ENCODE results near the gene HORMAD2. TPM values are rescaled to one million over a fixed set of nuclear protein-coding genes. Genes with fewer than 3 reads are reported as not detected.

The HORMAD2 gene
- total and polyA plus RNA-seq, 9 of the 15 experiments (the other 6 are each of a cell fraction or from before 2014, with no cell fraction given), result not detected

DNA sequence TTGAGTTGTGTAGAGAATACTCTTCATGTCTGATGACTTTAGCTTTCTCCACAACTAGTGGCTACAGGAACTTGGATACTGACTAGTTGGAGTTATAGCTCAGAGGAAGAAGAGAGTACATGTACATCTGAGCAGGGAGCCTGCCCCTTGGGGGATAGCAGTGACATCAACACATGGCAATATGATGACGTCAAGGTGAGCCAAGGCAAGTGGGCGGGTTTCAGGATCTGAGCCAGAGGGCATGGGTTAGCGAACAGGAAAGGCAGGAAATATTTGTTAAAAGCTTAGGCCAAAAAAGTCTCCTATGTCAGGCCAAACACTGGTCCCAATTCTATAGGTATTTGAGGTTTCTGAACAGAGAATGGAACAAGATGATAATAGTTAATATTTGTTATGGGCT is 42.0 kb upstream of the HORMAD2 start:
- FAIRE-seq (no peak), ATAC-seq (no peak), DNase-seq (ENCODE audit: extremely low read depth in 1 of 4, low spot score in 3 of 4) (no peak)
- intact Hi-C loops (cut with micrococcal nuclease) (no loop called here), in situ Hi-C loops (cut with MboI) (no loop called here)
- Histone ChIP-seq H3K27me3 (ENCODE audit: control insufficient read depth in 2 of 2, insufficient read depth in 2 of 2, low read length in 2 of 2) (peaks cover 7 to 29% of the 10 kb centered on the region in 2 experiments; a peak in 4 of 5 replicates), H3K27ac (ENCODE audit: extremely low read depth, low read depth, low read length) (no peak overlapping the region), H3K79me2 (ENCODE audit: control insufficient read depth, insufficient read depth, low read length) (no peaks in the 10 kb centered on the region), H2AFZ (ENCODE audit: low read depth, low read length) (no peak overlapping the region), H3K9ac (ENCODE audit: insufficient read depth in 1 of 2, low read depth in 2 of 2, low read length in 2 of 2) (no peak overlapping the region), H4K20me1 (replicated peaks; ENCODE audit: control insufficient read depth, insufficient read depth, low read length) (no peaks in the 10 kb centered on the region; the same call in 1 of the 2 replicates), H3K4me3 (no peak overlapping the region), H3K36me3 (ENCODE audit: control insufficient read depth, insufficient read depth, low read length) (no peaks in the 10 kb centered on the region), H3K9me1 (ENCODE audit: control insufficient read depth, insufficient read depth, low read length) (no peaks in the 10 kb centered on the region), H3K4me2 (ENCODE audit: insufficient read depth, low read length) (no peak overlapping the region), H3K9me3 (replicated peaks; ENCODE audit: control insufficient read depth, insufficient read depth, low read depth, low read length) (no peaks in the 10 kb centered on the region), H3K4me1 (replicated peaks in 1 of 2; ENCODE audit: control insufficient read depth in 2 of 2, insufficient read depth in 2 of 2, low read length in 2 of 2) (no peaks in the 10 kb centered on the region; a peak in 1 of 5 replicates)
- ChIA-PET POLR2A (no interaction called here), CTCF (ENCODE audit: low intra/inter-chr PET ratio) (no interaction called here)
- no TSS peak for BruUV-seq (replicated peaks)
- 19% methylated on average over 3 of the region's 3 CpGs for WGBS (ENCODE audit: insufficient coverage, low coverage, missing lambda C conversion rate)
- TF ChIP-seq SNRNP70 (optimal IDR thresholded peaks at IDR 0.05; ENCODE audit: low read depth, low read length) (no peak), RFX1 (IDR thresholded peaks at IDR 0.05) (no peak), PHB2 (IDR thresholded peaks at IDR 0.05; ENCODE audit: low read depth) (no peak), SIX5 (IDR thresholded peaks at IDR 0.05; ENCODE audit: borderline replicate concordance in 1 of 2, insufficient read depth in 1 of 2, low read depth in 1 of 2, low read length in 2 of 2) (no peak), ZFP36 (IDR thresholded peaks at IDR 0.05; ENCODE audit: low read depth, low read length, partially characterized antibody) (no peak), HDAC1 (IDR thresholded peaks at IDR 0.05) (no peak), MTA3 (IDR thresholded peaks at IDR 0.05; ENCODE audit: borderline replicate concordance) (no peak), E4F1 (CRISPR knock-in tag; IDR thresholded peaks at IDR 0.05; ENCODE audit: borderline replicate concordance) (no peak)
- TF ChIP-seq, protein P1, sequence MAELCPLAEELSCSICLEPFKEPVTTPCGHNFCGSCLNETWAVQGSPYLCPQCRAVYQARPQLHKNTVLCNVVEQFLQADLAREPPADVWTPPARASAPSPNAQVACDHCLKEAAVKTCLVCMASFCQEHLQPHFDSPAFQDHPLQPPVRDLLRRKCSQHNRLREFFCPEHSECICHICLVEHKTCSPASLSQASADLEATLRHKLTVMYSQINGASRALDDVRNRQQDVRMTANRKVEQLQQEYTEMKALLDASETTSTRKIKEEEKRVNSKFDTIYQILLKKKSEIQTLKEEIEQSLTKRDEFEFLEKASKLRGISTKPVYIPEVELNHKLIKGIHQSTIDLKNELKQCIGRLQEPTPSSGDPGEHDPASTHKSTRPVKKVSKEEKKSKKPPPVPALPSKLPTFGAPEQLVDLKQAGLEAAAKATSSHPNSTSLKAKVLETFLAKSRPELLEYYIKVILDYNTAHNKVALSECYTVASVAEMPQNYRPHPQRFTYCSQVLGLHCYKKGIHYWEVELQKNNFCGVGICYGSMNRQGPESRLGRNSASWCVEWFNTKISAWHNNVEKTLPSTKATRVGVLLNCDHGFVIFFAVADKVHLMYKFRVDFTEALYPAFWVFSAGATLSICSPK (IDR thresholded peaks at IDR 0.05; ENCODE audit: borderline replicate concordance), result no peak
